WERI-Rb-1 (cell line): ENCODE results near the gene RIT2.

Experiments used
- DNase-seq: peaks from one replicate; pipeline ENCODE4 v3.0.0-alpha.2; 2020
- H3K27ac ChIP-seq: fragments of 250-450 bp; sonication (Bioruptor Pico); 2 replicates; pipeline ENCODE4 v1.5.1; 2020; ENCODE audit warnings: mild to moderate bottlenecking, moderate library complexity
- H3K27me3 ChIP-seq: fragments of 250-450 bp; sonication (Bioruptor Pico); 2 replicates; pipeline ENCODE4 v1.5.1; 2021; ENCODE audit warnings: mild to moderate bottlenecking, low read depth, moderate library complexity; ENCODE audit not compliant: insufficient read depth, severe bottlenecking
- H3K36me3 ChIP-seq: fragments of 250-450 bp; sonication (Bioruptor Pico); 2 replicates; pipeline ENCODE4 v1.5.1; 2020; ENCODE audit warnings: mild to moderate bottlenecking, moderate library complexity
- H3K4me3 ChIP-seq: 2 replicates; pipeline ENCODE4 v1.5.1; 2011; ENCODE audit warnings: low read depth, mild to moderate bottlenecking, control low read depth, low read length
- H3K9me3 ChIP-seq: fragments of 250-450 bp; sonication (Bioruptor Pico); 2 replicates; pipeline ENCODE4 v1.5.1; 2021; ENCODE audit warnings: mild to moderate bottlenecking, moderate library complexity; ENCODE audit not compliant: severe bottlenecking
- CTCF ChIP-seq: IDR thresholded peaks from 2 replicates; pipeline ENCODE4 v1.5.1; 2011; ENCODE audit warnings: low read depth, mild to moderate bottlenecking, control low read depth, inconsistent platforms, low read length

The RIT2 gene

DNA sequence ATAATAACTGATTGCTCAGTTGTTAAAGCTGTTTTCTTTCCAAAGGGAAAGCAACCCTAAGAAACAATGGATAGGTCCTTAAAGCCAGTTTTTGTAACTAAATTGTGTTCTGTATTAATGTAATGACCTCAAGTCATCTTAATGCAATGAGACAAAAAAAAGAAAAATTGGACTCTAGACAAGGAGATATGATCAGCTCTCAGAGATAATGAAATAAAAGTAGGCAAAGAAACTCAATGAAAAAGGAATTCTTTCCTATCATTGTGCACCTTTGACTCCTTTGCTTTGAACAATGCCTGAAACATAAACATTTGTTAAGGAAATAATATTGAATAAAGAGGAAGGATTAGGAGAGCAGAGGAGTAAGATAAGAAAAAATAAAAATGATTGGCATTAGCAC is 86.1 kb downstream of the RIT2 start:
- no peaks in the 10 kb centered on the region for H3K36me3 ChIP-seq
- TF ChIP-seq CTCF, result no peak
- no peaks in the 10 kb centered on the region for H3K27me3 ChIP-seq
- no peaks in the 10 kb centered on the region for H3K9me3 ChIP-seq
- H3K27ac ChIP-seq, result no peak overlapping the region
- no peak overlapping the region for H3K4me3 ChIP-seq
- no peak for DNase-seq

DNA sequence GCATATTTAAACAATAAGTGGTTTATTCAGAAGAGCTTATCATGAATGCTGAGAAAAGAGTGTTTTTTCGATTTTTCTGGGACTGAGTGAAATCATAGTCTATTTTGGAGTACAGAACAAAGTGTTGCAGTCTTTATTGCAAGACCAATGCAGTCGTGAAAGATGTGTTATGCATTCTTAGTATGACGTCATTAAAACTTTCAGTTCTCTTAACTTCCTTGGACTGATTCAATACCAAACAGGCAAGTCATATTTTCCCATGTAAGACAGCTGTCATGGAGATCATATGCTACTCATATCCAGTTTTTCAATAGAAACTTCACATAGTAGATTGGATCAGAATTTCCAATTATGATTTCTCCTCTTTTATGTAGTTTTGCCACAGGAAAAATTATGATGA is 92.6 kb downstream of the RIT2 start:
- DNase-seq, result no peak
- TF ChIP-seq CTCF, result no peak
- Histone ChIP-seq H3K9me3 (no peaks in the 10 kb centered on the region), H3K27ac (no peak overlapping the region), H3K36me3 (no peaks in the 10 kb centered on the region), H3K4me3 (no peak overlapping the region), H3K27me3 (no peaks in the 10 kb centered on the region)

GRCh38 chr18:43017622-43018021 is 97.9 kb downstream of the RIT2 start:
- TF ChIP-seq CTCF, result no peak
- Histone ChIP-seq H3K27ac (no peak overlapping the region), H3K4me3 (no peak overlapping the region), H3K9me3 (no peaks in the 10 kb centered on the region), H3K36me3 (no peaks in the 10 kb centered on the region), H3K27me3 (no peaks in the 10 kb centered on the region)
- DNase-seq, result no peak

DNA sequence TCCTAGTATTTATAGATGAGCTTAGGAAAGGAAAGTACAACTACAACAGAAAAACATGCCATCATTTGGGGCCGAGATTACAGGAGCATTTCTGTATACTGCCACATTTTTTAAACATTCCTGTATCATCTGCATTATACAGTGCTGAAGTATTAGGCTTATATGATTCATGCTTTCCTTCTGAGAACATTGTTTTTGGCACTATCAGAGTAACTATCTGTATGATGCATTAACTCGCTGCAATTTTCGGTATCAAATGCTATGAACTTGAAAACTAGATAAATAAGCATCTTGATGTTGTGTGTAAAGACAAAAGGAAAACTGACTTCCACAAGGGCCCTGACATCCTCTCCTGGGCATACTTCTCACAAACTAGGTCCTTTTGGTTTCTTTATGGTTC is 102.0 kb downstream of the RIT2 start:
- H3K4me3 ChIP-seq, result no peak overlapping the region
- DNase-seq, result no peak

DNA sequence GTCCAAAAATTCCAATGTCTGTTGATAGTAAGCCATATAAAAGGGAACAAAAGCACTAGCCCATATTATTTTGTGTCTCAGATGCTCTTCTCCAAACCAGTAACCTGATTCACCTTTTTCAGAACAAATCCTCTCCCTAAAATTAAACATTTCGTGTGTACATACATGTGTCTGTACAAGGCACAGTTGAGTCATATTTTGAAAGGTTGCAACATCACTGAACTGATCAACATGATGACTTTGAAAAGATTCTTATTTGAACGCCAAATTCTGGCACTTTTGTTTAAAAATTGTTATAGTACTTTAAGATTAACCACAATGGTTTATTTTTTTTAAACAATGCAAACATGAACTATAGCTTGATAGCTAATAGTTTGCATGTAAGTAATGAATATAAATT is 102.5 kb downstream of the RIT2 start:
- Histone ChIP-seq H3K4me3 (no peak overlapping the region), H3K27ac (no peak overlapping the region), H3K27me3 (no peaks in the 10 kb centered on the region), H3K9me3 (no peaks in the 10 kb centered on the region), H3K36me3 (no peaks in the 10 kb centered on the region)
- TF ChIP-seq CTCF, result no peak
- no peak for DNase-seq

More for the DNA sequence above, 102.0 kb downstream of the RIT2 start:
- Histone ChIP-seq H3K36me3 (no peaks in the 10 kb centered on the region), H3K27me3 (no peaks in the 10 kb centered on the region), H3K9me3 (no peaks in the 10 kb centered on the region), H3K27ac (no peak overlapping the region)
- TF ChIP-seq CTCF, result no peak

- no peak overlapping the region for H3K4me3 ChIP-seq
- TF ChIP-seq CTCF, result no peak
- no peaks in the 10 kb centered on the region for H3K36me3 ChIP-seq
- no peaks in the 10 kb centered on the region for H3K27me3 ChIP-seq
- H3K27ac ChIP-seq, result no peak overlapping the region
- no peak for DNase-seq
- H3K9me3 ChIP-seq, result no peaks in the 10 kb centered on the region
Measured at GRCh38 chr18:43010611-43011010, 104.9 kb downstream of the RIT2 start.
